AG09309 (cell line): ENCODE data around the gene AHSA1.

Source experiments
- DNase-seq: peaks from one replicate; pipeline ENCODE4 v3.0.0-alpha.2; 2010; ENCODE audit warnings: low read depth
- H3K4me3 ChIP-seq: 2 replicates; pipeline ENCODE4 v1.5.1; 2011; ENCODE audit warnings: mild to moderate bottlenecking, low read depth, low read length, moderate library complexity; ENCODE audit not compliant: control insufficient read depth
- TF ChIP-seq, protein P1 (sequence below): IDR thresholded peaks from 2 replicates; pipeline ENCODE4 v1.5.1; 2011; ENCODE audit warnings: mild to moderate bottlenecking, low read depth, low read length, inconsistent platforms; ENCODE audit not compliant: insufficient read depth, control insufficient read depth; ENCODE audit errors: missing control alignments

The AHSA1 gene

GRCh38 chr14:77516126-77516525 is 58.2 kb downstream of the AHSA1 start:
- TF ChIP-seq, protein P1, sequence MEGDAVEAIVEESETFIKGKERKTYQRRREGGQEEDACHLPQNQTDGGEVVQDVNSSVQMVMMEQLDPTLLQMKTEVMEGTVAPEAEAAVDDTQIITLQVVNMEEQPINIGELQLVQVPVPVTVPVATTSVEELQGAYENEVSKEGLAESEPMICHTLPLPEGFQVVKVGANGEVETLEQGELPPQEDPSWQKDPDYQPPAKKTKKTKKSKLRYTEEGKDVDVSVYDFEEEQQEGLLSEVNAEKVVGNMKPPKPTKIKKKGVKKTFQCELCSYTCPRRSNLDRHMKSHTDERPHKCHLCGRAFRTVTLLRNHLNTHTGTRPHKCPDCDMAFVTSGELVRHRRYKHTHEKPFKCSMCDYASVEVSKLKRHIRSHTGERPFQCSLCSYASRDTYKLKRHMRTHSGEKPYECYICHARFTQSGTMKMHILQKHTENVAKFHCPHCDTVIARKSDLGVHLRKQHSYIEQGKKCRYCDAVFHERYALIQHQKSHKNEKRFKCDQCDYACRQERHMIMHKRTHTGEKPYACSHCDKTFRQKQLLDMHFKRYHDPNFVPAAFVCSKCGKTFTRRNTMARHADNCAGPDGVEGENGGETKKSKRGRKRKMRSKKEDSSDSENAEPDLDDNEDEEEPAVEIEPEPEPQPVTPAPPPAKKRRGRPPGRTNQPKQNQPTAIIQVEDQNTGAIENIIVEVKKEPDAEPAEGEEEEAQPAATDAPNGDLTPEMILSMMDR, result no peak
- no peak overlapping the region for H3K4me3 ChIP-seq
- DNase-seq, result no peak
